Measurements from ENCODE around the gene SLAMF1.

The SLAMF1 gene

DNA sequence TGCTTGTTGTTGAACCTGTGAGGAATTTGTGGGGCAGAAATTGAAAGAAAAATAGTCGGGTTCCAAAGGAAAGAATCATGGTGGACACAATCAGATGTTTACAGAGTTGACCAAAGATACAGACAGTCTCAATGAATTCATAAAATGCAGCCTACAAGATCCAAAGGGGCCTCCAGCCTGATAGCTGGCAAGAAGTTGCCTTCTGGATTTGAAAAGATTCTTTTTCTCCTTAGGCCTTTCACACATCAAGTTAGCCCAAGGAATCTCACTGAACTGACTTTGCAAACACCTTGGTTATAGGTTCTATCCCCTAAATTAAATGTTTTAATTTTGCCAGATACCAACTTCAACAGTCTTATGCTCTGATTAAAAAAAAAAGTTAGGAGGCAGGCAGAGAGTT lies 21.5 kb downstream of the SLAMF1 start:
- no peak for DNase-seq (ENCODE audit: low read depth in 2 of 2)

DNA sequence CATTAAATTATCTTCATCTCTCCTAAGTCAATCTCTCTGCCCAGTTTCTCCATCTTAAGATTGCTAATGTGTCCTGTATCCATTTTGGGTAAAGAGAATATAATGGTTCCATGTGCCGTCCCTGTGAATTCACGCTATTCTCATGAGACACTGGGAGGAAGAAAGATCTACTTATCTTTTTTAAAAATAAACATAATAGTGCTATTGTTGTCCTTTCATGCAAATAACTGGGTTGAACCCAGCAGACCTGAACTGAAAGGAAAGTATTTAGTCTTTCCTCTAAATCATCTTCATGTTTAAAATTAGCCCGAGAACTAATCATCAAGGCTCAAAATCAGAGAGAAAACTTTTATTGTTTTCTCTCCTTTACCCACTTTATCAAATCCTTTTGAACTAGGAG lies 22.4 kb downstream of the SLAMF1 start:
- DNase-seq (ENCODE audit: low read depth in 2 of 2) = no peak

DNA sequence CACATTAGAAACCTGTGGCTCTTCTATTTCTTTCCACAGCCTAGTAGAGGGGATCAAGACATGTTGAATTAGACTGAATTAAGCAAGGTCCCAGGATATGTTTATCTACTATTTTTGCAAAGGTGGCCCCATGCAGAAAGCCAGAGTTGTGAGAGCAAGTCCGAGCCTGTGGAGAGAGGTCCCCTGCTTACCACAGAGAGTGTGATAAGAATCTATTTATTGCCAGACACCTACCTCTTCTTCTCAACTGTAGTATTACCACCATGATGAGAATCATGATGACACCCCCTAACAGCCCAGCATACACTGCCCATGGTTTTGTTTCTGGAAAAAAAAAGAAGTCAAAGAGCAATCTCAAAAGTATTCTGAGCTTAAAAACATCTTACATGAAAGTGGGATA lies 23.0 kb downstream of the SLAMF1 start:
- DNase-seq (ENCODE audit: low read depth in 2 of 2) = no peak

DNA sequence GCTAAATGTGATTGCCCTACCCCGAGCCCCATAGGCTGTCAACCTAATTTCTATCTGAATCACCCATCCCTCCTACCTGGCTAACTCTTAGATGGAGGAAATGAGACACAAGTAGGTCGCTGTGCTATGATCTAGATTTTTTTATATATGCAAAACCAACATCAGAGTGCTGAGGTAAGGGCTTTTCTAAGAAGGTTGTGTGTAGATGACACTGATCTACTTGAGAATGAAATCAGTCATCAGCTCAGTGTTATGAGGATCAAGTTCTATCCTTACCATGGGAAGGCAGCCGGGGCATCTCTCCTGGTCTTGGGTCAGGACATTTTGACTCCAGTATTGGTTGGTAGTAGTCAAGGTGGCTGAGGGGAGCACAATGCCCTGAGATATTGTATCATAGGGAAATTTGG lies 23.6 kb downstream of the SLAMF1 start:
- DNase-seq (ENCODE audit: low read depth in 2 of 2) = no peak

DNA sequence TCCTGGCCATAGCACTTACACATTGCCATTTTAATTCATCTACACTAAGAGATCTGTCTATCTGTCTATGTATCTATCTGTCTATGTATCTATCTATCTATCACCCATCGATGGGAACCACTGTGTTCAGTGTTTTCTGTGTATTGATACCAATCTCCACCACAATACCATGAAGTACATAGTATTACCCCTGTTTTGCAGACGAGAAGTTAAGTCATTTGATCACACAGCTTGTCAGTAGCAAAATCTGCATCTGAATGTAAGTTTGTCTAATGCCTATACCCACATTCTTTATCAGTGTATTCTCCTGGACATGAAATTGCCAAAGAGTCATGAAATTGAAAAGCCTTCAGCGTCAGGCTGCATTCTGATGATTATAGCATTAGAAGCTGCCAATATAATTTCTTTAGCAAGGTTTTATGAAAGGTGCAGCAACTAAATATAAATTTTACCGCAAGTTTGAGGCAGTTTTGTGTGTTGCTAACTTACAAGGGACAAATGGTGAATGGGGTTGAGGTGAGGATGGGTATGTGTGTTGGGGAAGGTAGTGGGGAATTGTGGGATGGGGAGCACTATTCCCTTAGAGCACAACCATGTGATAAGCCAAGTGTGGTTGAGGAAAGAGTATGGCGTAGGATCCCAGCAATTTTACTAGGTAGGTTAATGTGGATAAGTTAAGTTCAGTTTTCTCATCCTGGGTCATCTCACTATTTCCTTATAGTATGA lies 24.2 kb downstream of the SLAMF1 start:
- DNase-seq (ENCODE audit: low read depth in 2 of 2) = no peak

DNA sequence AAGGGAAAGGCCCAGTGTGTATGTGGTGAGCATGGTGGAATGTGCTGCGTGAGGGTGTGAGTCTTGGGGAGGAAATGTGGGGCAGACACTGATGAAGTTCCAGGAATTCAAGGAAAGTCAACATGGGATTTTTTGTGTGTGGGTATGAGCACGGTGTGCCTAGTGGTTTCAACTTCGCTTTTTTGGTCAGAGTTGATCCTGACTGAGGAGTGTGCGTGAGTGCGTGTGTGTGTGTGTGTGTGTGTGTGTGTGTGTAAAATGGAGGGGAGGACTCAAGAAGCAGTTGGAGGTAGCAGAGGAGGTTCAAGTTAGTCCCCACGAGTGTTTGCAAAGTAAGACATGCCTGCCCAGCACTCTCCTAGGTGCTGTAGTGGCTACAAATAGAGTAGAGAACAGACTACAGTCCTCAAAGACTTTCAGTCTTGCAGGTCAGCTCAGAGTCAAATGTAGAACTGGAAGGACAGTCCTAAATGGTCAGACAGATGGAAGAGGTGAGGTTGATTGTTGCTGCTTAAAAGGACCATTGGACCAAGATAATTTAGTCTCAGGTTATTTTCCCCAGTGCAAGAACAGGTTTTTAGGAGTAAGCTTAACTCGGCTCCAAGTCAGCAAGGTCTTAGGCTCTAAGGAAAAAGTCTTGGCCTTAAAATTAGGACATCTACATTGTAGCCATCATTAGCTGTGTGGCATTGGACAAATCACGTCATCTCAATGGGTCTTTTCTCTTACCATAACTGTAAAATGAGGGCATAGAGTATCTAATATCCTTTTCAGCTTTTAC lies 25.0 kb downstream of the SLAMF1 start:
- DNase-seq (ENCODE audit: low read depth in 2 of 2) = no peak

DNA sequence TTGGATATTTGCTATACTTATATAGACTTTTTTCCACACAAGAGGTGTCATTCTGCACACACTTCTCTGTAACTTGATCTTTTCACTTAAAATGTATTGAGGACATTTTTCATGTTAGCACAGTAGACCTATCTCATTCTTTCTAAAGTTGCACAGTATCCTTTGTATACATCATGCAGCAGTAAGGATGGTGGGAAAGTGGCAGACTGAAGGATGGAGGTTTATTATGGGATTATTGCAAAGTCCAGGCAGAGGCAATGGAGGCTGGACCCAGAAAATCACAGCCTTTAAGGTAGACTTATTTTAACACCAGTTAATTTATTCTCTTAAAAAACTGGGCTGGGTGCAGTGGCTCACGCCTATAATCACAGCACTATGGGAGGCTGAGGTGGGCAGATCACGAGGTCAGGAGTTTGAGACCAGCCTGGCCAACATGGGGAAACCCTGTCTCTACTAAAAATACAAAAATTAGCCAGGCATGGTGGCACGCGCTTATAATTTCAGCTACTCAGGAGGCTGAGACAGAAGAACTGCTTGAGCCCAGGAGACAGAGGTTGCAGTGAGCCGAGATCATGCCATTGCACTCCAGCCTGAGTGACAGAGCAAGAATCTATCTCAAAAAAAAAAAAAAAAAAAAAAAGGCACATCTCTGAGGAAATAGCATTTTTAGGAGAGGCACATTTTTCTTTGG lies 25.8 kb downstream of the SLAMF1 start:
- no peak for DNase-seq (ENCODE audit: low read depth in 2 of 2)

DNA sequence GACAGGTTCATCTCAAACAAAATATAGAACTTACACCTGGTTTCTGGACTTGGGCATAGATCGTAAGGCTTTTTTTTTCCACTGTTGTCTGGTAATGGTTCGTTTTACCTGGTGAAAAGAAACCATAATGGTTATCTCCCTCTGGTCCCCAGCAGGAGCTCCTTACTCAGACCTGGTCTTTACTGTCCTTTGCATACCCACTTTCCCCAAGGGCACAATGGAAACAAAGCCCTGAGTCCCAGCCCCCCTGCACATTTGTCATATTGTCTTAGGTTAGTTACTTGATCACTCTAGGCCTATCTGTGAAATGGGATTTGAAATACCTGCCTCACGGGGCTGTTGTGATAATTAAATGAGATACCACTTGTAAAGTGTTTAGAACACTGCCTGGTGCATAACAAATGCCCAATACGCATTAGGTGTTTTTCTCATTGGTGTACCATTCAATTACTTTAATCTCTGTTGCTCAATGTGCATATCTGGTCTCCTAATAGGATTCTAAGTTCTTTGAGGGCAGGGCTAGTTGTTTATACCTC lies 27.0 kb downstream of the SLAMF1 start:
- DNase-seq (ENCODE audit: low read depth in 2 of 2) = no peak

DNA sequence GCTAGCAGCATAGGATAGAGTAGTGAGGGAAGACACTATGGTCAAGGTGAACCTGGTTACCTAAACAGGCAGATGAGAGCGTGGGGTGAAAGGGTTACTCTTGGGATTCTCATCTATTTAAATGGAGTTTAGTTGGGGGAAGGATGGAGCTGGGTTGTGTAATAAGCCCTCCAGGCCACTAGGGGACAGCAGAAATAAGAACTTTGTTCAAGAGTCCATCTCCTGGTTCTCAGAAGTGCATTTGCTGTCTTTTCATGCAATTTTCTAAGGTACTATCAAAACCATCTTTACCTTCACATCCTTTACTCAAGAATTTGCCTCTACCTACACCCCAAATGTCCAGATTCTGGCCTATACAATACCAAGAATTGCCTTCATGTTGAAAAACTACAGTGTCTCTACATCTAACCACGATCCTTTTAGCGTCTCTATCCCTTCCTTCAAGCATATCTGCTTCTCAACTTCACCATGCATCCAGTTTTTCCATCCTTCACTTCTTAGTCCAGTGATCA lies 28.0 kb downstream of the SLAMF1 start:
- no peak for DNase-seq (ENCODE audit: low read depth in 2 of 2)

DNA sequence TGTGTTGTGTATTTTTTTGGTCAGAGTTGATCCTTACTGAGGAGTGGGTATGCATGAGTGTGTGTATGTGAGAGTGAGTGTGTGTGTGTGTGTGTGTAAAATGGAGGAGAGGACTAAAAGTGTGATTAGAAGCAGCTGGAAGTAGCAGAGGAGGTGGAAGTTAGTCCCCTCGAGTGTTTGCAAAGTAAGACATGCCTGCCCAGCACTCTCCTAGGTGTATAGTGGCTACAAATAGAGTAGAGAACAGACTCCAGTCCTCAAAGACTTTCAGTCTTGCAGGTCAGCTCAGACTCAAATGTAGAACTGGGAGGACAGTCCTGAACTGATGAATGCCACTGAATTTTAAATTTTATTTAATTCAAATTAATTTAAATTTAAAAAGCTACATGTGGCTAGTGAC lies 28.5 kb downstream of the SLAMF1 start:
- DNase-seq (ENCODE audit: low read depth in 2 of 2) = no peak

DNA sequence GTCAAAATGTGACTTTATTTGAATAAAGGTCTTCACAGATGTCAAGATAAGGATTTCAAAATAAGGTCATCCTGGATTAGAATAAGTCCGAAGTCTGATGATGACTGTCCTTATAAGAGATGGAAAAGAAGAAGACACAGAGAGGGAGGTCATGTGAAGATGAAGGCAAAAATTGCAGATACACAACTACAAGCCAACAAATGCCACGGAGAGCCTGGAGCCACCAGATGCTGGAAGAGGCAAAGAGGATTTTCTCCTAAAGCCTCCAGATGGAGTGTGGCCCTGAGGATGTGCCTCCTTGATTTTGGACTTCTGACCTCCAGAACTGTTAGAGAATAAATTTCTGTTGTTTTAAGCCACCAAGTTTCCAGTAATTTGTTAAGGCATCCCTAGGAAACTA lies 31.2 kb downstream of the SLAMF1 start:
- no peak for DNase-seq (ENCODE audit: low read depth in 2 of 2)

DNA sequence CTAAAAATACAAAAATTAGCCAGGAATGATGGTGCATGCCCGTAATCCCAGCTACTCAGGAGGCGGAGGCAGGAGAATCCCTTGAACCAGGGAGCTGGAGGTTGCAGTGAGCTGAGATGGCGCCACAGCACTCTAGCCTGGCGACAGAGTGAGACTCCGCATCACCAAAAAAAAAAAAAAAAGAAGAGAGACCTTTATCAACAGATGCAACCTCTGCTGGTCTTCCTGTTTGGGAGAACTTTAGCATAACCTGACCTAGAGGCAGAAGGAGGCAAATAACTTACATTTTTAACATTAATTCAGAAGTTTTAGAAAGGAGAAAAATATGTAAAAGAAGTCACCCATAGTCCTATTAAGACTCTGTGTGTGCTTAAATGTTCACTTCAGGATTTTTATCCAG lies 32.4 kb downstream of the SLAMF1 start:
- DNase-seq (ENCODE audit: low read depth in 2 of 2) = no peak

DNA sequence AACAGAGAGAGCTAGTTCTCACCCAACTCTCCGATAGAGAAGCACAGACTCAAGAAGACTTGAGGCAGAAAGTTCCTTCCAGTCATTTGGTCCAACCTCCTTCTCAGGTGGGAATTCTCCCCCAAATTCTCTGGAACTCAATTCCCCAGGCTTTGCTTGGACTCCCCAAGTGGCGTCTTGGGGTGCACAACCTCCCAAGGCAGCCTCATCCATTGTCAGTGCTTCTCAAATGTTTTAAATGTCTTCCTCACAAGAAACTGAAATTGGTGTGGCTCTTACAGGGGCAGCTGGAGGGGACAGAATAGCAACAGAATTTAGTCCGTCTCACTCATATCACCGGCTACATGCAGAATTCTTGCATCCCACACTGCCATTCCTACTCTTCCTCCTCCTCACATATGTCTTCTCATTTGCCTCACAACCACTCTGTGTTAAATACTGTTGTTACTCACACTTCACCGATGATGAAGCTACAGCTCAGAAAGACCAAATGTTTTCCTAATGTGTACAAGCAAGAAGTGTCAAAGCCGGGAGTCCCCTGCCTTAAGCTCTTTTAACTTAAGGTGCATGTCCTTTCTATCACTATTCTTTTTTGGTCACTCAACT lies 34.1 kb downstream of the SLAMF1 start:
- no peak for DNase-seq (ENCODE audit: low read depth in 2 of 2)

DNA sequence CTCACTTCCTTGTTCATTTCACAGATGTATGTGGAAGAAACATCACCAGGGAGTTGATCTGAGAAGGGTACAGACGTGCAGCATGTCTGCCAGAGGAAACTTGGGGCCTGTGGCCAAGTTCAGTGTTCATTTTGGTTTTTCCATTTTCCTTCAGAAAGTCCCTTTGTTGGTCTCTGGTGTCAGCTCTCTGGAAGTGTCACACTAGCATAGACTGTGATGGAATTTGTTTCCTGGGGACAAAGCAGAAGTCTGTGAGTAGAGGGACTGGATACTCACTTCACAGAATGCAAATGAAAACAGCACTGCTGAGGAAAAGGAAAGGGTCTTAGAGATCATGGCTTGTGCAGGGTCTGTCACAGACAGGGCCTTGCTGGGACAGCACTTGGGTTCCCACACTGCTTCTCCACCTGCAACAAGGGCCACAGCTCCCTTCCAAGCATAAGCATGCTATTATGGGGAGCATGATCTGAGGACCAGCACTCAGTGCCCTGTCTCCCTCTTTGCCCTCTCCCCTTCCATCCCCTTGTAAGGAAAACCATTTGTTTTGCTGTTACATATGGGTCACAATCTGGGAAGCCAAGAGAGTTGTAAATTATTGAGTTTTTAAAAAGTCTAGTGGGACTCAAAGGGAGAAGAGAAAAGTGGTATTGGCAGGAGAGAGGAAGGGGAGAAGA lies 36.1 kb downstream of the SLAMF1 start:
- no peak for DNase-seq (ENCODE audit: low read depth in 2 of 2)

DNA sequence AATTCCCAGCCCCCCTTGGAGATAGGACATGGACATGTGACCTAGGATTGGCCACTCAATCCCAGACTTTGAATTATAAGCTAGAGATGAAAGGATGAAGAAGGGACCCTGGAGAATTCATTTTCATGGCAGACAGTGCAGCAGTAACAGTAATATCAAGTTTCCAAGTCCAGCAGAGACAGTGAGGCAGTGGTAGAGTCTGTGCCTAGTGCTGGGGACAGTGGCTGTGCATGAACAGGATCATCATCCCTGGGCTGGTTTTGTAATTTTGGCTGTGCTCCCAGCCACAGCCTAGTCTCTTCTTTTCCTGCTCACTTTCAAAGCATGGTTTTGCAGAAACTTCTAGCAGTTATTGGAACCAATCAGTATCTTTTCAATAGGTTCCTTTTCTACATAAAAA lies 37.9 kb downstream of the SLAMF1 start:
- DNase-seq (ENCODE audit: low read depth in 2 of 2) = no peak

DNA sequence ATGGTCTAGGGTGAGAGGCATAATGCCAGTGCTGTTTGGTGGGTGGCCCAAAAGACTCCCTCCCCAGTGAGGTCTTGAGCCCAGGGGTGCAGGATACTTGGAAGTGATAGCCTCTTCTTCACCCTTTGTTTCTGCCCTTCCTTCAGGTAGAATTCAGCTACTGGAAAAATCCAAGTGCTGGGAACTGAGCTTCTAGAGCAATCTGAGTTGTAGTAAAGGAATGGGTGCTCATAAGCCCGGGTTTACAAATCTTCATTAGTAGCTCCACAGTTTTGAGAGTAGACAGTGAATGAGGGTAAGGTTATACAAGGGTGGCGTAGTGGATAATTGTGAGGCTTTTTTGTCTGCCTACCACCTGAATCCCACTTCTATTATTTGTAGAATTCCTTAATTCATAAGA lies 38.3 kb downstream of the SLAMF1 start:
- no peak for DNase-seq (ENCODE audit: low read depth in 2 of 2)

DNA sequence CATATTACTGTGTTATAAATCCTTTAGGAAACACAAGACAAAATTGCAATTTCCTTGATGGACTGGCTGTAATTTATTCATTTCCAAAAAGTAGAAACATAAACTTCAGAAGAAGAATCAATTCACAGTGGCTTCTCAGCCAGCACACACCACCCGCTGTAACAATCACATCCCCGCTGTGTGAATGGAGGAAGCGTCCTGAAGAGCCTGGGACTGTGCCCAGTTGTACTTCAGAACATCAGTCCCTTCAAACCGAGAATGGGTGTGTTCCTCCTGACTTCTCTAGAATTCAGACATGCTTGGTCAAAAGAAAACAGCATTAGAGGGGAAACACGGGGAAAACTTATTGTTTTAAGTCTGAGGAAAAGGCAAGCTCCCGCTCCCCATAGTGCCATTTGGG lies 38.8 kb downstream of the SLAMF1 start:
- no peak for DNase-seq (ENCODE audit: low read depth in 2 of 2)

DNA sequence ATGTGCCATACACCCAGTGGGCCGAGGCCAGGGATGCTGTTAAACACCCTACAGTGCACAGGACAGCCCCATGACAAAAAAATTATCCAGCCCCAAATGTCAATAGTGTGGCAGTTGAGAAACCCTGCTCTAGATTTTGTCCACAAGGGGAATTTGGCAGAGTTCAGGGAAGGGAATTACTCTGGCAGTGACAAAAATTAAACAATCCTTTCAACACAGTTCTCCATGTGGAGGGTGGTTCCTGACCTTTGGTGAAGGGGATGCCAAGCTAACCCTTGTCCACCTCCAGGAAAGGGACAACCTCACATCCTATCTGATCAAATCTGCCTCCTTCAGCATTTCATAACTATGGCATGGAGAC lies 39.2 kb downstream of the SLAMF1 start:
- no peak for DNase-seq (ENCODE audit: low read depth in 2 of 2)

DNA sequence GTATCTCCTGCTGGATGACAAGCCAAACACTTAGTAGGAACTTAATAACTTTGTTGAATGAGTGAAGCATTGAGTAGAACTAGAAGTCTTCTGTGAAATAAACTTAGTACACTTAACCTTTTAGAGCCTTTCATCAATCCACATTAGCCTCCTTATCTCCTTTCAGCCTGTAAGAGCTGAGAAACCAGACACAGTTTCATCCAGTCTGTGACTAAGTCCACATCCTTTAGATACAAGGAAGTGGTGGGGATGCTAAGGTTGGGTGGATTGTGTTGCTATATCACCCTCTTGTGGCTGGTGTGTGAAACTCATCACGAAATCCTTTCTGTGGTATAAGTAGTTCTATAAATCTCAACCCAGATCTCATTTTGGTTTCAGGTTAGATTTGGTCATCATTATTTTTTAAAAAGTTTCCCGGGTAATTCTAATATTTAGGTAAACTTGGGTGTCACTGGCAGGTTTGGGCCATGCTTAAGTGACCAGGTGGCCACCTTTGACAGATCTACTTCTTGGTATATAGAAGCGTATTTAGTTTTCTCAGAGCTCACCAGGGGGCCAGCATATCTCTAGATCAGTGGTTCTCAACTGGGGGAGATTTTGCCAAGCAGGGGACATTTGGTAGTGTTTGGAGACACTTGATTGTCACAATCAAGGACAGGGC lies 39.7 kb downstream of the SLAMF1 start:
- no peak for DNase-seq (ENCODE audit: low read depth in 2 of 2)

DNA sequence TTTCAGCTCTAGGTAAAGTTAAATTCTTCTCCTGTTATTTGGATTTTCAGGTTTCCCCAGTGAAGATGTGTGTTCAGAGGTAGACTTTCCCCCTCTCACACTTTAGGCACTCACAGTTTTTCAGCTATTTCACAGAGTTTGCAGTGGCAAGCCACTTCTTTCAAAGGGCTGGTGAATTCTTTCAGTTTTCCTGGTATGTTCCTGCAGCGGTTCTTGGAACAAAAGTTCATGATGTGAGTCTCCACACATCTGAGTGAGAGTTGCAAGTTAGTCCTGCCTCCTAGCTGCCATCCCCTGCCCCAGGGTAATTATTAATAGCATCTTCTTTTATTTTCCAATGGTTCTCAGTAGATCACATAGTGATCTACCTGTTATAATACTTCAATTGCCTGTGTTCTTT lies 40.2 kb downstream of the SLAMF1 start:
- DNase-seq (ENCODE audit: low read depth in 2 of 2) = no peak

Measured in activated CD4-positive, alpha-beta T cell treated with anti-CD3 and anti-CD28 coated beads for 24 hours (primary cell).